T1000 (cell line): ENCODE measurements around the gene TPCN1.

Source experiments
- DNase-seq: peaks from one replicate; lab custom pipeline; 2025; ENCODE audit warnings: mixed read lengths; lab: John Stamatoyannopoulos, UW

Gene TPCN1

GRCh38 chr12:113285679-113286610 is 64.7 kb downstream of the TPCN1 start:
- DNase-seq, result no peak

- no peak for DNase-seq
Observed at GRCh38 chr12:113286712-113287111, 65.4 kb downstream of the TPCN1 start.

GRCh38 chr12:113287146-113287898 is 66.1 kb downstream of the TPCN1 start:
- no peak for DNase-seq

- DNase-seq, result no peak
Observed at GRCh38 chr12:113287899-113288282, 66.6 kb downstream of the TPCN1 start.

- DNase-seq, result no peak
Observed at GRCh38 chr12:113289361-113289760, 68.1 kb downstream of the TPCN1 start.

GRCh38 chr12:113290506-113290905 is 69.2 kb downstream of the TPCN1 start:
- no peak for DNase-seq

- DNase-seq, result no peak
Observed at GRCh38 chr12:113291586-113291985, 70.3 kb downstream of the TPCN1 start.

- DNase-seq, result no peak
Observed at GRCh38 chr12:113292091-113292490, 70.8 kb downstream of the TPCN1 start.

- no peak for DNase-seq
Observed at GRCh38 chr12:113292547-113292946, 71.3 kb downstream of the TPCN1 start.

GRCh38 chr12:113293100-113293499 is 71.8 kb downstream of the TPCN1 start:
- DNase-seq, result no peak

- no peak for DNase-seq
Observed at GRCh38 chr12:113295886-113296556, 74.8 kb downstream of the TPCN1 start.

- no peak for DNase-seq
Observed at GRCh38 chr12:113296557-113297213, 75.4 kb downstream of the TPCN1 start.

GRCh38 chr12:113297214-113297587 is 75.9 kb downstream of the TPCN1 start:
- DNase-seq, result no peak

GRCh38 chr12:113297621-113298471 is 76.6 kb downstream of the TPCN1 start:
- no peak for DNase-seq

- DNase-seq, result no peak
Observed at GRCh38 chr12:113298472-113298817, 77.2 kb downstream of the TPCN1 start.

GRCh38 chr12:113298861-113299545 is 77.7 kb downstream of the TPCN1 start:
- no peak for DNase-seq

GRCh38 chr12:113299619-113300237 is 78.5 kb downstream of the TPCN1 start:
- DNase-seq, result peak; percentile 60

- no peak for DNase-seq
Observed at GRCh38 chr12:113301811-113302210, 80.5 kb downstream of the TPCN1 start.

GRCh38 chr12:113302466-113302865 is 81.2 kb downstream of the TPCN1 start:
- DNase-seq, result no peak
